GM19372 (cell line): ENCODE data around the gene SMYD3.
"Not testable (repeated sequence)": the region's sequence is repeated elsewhere in the genome, so short reads cannot be mapped to it uniquely, and the experiment has no call there.

Source experiments
- ATAC-seq: cut with Tn5 transposase; IDR thresholded peaks from one replicate; pipeline ENCODE4 v1.9.1; 2021; ENCODE audit warnings: mild to moderate bottlenecking, low read depth, moderate library complexity; ENCODE audit not compliant: unreplicated experiment

Gene SMYD3

GRCh38 chr1:245984390-245985155 lies 522.5 kb downstream of the SMYD3 start:
- ATAC-seq: no peak

GRCh38 chr1:245983294-245983967 lies 523.6 kb downstream of the SMYD3 start:
- ATAC-seq: no peak

GRCh38 chr1:245979589-245979988 lies 527.5 kb downstream of the SMYD3 start:
- ATAC-seq: no peak

GRCh38 chr1:245978915-245979314 lies 528.2 kb downstream of the SMYD3 start:
- ATAC-seq: no peak

- no peak for ATAC-seq
These were observed 534.6 kb downstream of the SMYD3 start for GRCh38 chr1:245972476-245972875.

GRCh38 chr1:245971711-245972085 lies 535.4 kb downstream of the SMYD3 start:
- no peak for ATAC-seq

GRCh38 chr1:245971076-245971710 lies 535.9 kb downstream of the SMYD3 start:
- not testable (repeated sequence) for ATAC-seq

GRCh38 chr1:245969283-245969682 lies 537.8 kb downstream of the SMYD3 start:
- no peak for ATAC-seq

GRCh38 chr1:245968775-245969174 lies 538.3 kb downstream of the SMYD3 start:
- ATAC-seq: no peak

GRCh38 chr1:245965398-245965797 lies 541.7 kb downstream of the SMYD3 start:
- no peak for ATAC-seq

- no peak for ATAC-seq
These were observed 543.4 kb downstream of the SMYD3 start for GRCh38 chr1:245963649-245964048.

GRCh38 chr1:245962453-245962852 lies 544.6 kb downstream of the SMYD3 start:
- ATAC-seq: no peak

- ATAC-seq: no peak
These were observed 545.9 kb downstream of the SMYD3 start for GRCh38 chr1:245961137-245961540.

- no peak for ATAC-seq
These were observed 546.9 kb downstream of the SMYD3 start for GRCh38 chr1:245960171-245960570.

GRCh38 chr1:245958016-245958415 lies 549.1 kb downstream of the SMYD3 start:
- no peak for ATAC-seq

- no peak for ATAC-seq
These were observed 549.7 kb downstream of the SMYD3 start for GRCh38 chr1:245957427-245957826.

- ATAC-seq: no peak
These were observed 550.9 kb downstream of the SMYD3 start for GRCh38 chr1:245956225-245956624.

GRCh38 chr1:245953876-245954660 lies 553.0 kb downstream of the SMYD3 start:
- peak; percentile 38 for ATAC-seq

- no peak for ATAC-seq
These were observed 554.6 kb downstream of the SMYD3 start for GRCh38 chr1:245952383-245953026.

- no peak for ATAC-seq
These were observed 558.3 kb downstream of the SMYD3 start for GRCh38 chr1:245948786-245949185.
